HepG2 (cell line): ENCODE data around the gene VAT1L. TPM values are rescaled to one million over a fixed set of nuclear protein-coding genes. Genes with fewer than 3 reads are reported as not detected.

Experiments
- ATAC-seq: fragments of 200-7000 bp; cut with Tn5 transposase; 3 replicates; pipeline ENCODE4 v1.9.1; 2020; ENCODE audit warnings: mild to moderate bottlenecking, moderate library complexity
- BruUV-seq: library from RNA; stranded (reverse); fragments of 400-500 nt; replicated peaks from 2 replicates; lab custom pipeline; 2021; lab: Mats Ljungman, UMichigan
- CTCF ChIA-PET: fragments of 300-600 bp; formaldehyde crosslinking; extraction: SDS; loops from one replicate; lab custom pipeline; 2021; ENCODE audit warnings: low total read pairs, inconsistent platforms, low intra/inter-chr PET ratio; lab: Yijun Ruan, JAX
- POLR2A ChIA-PET: fragments of 350-600 bp; sonication (Branson Sonifier 250); formaldehyde crosslinking; loops from one replicate; lab custom pipeline; 2020; ENCODE audit warnings: antibody characterized with exemption, inconsistent platforms; lab: Yijun Ruan, JAX
- DNase-seq: peaks from one replicate; pipeline ENCODE4 v3.0.0-alpha.2; 2015; ENCODE audit warnings: low spot score
- FAIRE-seq: peaks from 3 replicates; lab custom pipeline; 2011; peaks lifted over from hg19 to GRCh38; lab: Jason Lieb, UNC
- H2AFZ ChIP-seq: one replicate; pipeline ENCODE4 v1.6.1; 2011; ENCODE audit warnings: low read length, inconsistent platforms
- H3K27ac ChIP-seq: fragments of 300-600 bp; 3 replicates; pipeline ENCODE4 v1.8.0; 2011; ENCODE audit warnings: mixed run types, mild to moderate bottlenecking, mixed read lengths, low read length, inconsistent platforms; ENCODE audit not compliant: insufficient read depth; ENCODE audit errors: extremely low read length
- H3K27me3 ChIP-seq, 2 experiments: fragments of 200-600 bp in 1 of 2; 2 replicates in 1 of 2; 3 replicates in 1 of 2; pipeline versions ENCODE4 v1.6.0 to v1.8.0; 2011; ENCODE audit warnings: low read length in 2 of 2, mild to moderate bottlenecking in 2 of 2, moderate library complexity in 2 of 2, inconsistent platforms in 1 of 2; ENCODE audit not compliant: insufficient read depth in 2 of 2, control insufficient read depth in 1 of 2
- H3K36me3 ChIP-seq, 2 experiments: fragments of 200-600 bp in 1 of 2; replicated peaks in 1 of 2; 2 replicates in 1 of 2; 3 replicates in 1 of 2; pipeline versions ENCODE4 v1.5.1 to v1.8.0; 2011; ENCODE audit warnings: low read length in 2 of 2, inconsistent platforms in 1 of 2; ENCODE audit not compliant: insufficient read depth in 2 of 2, control insufficient read depth in 1 of 2
- H3K4me1 ChIP-seq: 2 replicates; pipeline ENCODE4 v1.5.1; 2012; ENCODE audit warnings: low read length, inconsistent platforms; ENCODE audit not compliant: insufficient read depth
- H3K4me2 ChIP-seq: 2 replicates; pipeline ENCODE4 v1.6.0; 2011; ENCODE audit warnings: low read depth, low read length, inconsistent platforms
- H3K4me3 ChIP-seq, 3 experiments: fragments of 200-600 bp in 1 of 3; sonication (generic), shearing (Covaris generic) in 1 of 3; replicated peaks in 1 of 3; 2 replicates each; pipeline ENCODE4 v1.5.1; 2011 to 2016; ENCODE audit warnings: low read length in 3 of 3, inconsistent platforms in 2 of 3, low read depth in 2 of 3, mild to moderate bottlenecking in 2 of 3, control low read depth in 1 of 3, mixed read lengths in 1 of 3; ENCODE audit not compliant: insufficient read depth in 1 of 3
- H3K79me2 ChIP-seq: one replicate; pipeline ENCODE4 v1.6.1; 2011; ENCODE audit warnings: low read length, inconsistent platforms; ENCODE audit not compliant: insufficient read depth
- H3K9ac ChIP-seq: 2 replicates; pipeline ENCODE4 v1.6.0; 2011; ENCODE audit warnings: mild to moderate bottlenecking, low read depth, low read length, inconsistent platforms; ENCODE audit not compliant: insufficient read depth
- H3K9me3 ChIP-seq: 2 replicates; pipeline ENCODE4 v1.5.1; 2012; ENCODE audit warnings: mild to moderate bottlenecking, low read length
- H4K20me1 ChIP-seq: 2 replicates; pipeline ENCODE4 v1.6.0; 2011; ENCODE audit warnings: inconsistent platforms, mild to moderate bottlenecking, low read length, moderate library complexity; ENCODE audit not compliant: insufficient read depth
- ARNTL ChIP-seq: sonication (generic); formaldehyde crosslinking; IDR thresholded peaks from 2 replicates; pipeline ENCODE4 v1.4.0; 2020; ENCODE audit warnings: mild to moderate bottlenecking, missing genetic modification reagents
- CBX2 ChIP-seq, 2 experiments: fragments of 200-600 bp in 1 of 2; sonication (generic); formaldehyde crosslinking in 1 of 2; IDR thresholded peaks; 2 replicates each; pipeline versions ENCODE4 v1.7.0 to v1.8.1; 2018 to 2022; ENCODE audit warnings: low read depth in 2 of 2, low read length in 1 of 2, mild to moderate bottlenecking in 1 of 2, missing genetic modification reagents in 1 of 2
- EEA1 ChIP-seq: sonication (generic); formaldehyde crosslinking; IDR thresholded peaks from 2 replicates; pipeline ENCODE4 v1.5.1; 2020; ENCODE audit warnings: mild to moderate bottlenecking, missing genetic modification reagents, borderline replicate concordance
- KAT2B ChIP-seq: fragments of 150-350 bp; IDR thresholded peaks from 2 replicates; pipeline ENCODE4 v1.6.1; 2014; ENCODE audit warnings: low read depth, low read length, borderline replicate concordance
- KDM4B ChIP-seq: sonication (generic); formaldehyde crosslinking; IDR thresholded peaks from 2 replicates; pipeline ENCODE4 v1.4.0; 2020; ENCODE audit warnings: missing genetic modification reagents
- PAX8 ChIP-seq: sonication (generic); formaldehyde crosslinking; IDR thresholded peaks from 2 replicates; pipeline ENCODE4 v1.8.0; 2022; ENCODE audit warnings: mild to moderate bottlenecking, missing genetic modification reagents, borderline replicate concordance
- POLR2AphosphoS2 ChIP-seq: IDR thresholded peaks from 2 replicates; pipeline ENCODE4 v1.6.1; 2011; ENCODE audit warnings: low read depth, low read length, improper control_type of control experiment
- SUZ12 ChIP-seq: fragments of 150-350 bp; IDR thresholded peaks from 2 replicates; pipeline ENCODE4 v1.6.1; 2014; ENCODE audit warnings: low read depth, low read length
- ZFYVE20 ChIP-seq: sonication (generic); formaldehyde crosslinking; IDR thresholded peaks from 2 replicates; pipeline ENCODE4 v1.8.0; 2023; ENCODE audit warnings: low read depth, mild to moderate bottlenecking, moderate library complexity, missing genetic modification reagents, borderline replicate concordance
- ZNF136 ChIP-seq: sonication (generic); formaldehyde crosslinking; IDR thresholded peaks from 2 replicates; pipeline ENCODE4 v1.8.1; 2022; ENCODE audit warnings: low read depth, mild to moderate bottlenecking, moderate library complexity, missing genetic modification reagents
- ZNF350 ChIP-seq: sonication (generic); formaldehyde crosslinking; IDR thresholded peaks from 2 replicates; pipeline ENCODE4 v1.4.0; 2020; ENCODE audit warnings: mild to moderate bottlenecking, low read depth, missing genetic modification reagents, borderline replicate concordance
- WGBS: methylation state at CpG from one replicate; pipeline ENCODE4 v1.1.6; 2017; ENCODE audit warnings: low lambda C conversion rate; 5-methylcytosine and 5-hydroxymethylcytosine counted together
- in situ Hi-C: cut with HindIII; loops from 2 replicates; pipeline ENCODE4 v1.10.0; 2017; ENCODE audit warnings: low pct_unique_long_range_greater_than_20kb; ENCODE audit not compliant: extremely low pct_ligation_motif_present
- intact Hi-C: fragments of 100-400 bp; cut with micrococcal nuclease; formaldehyde crosslinking; loops from one replicate; pipeline ENCODE4 v1.10.0; 2022; ENCODE audit not compliant: unreplicated experiment
- polyA plus RNA-seq, 8 experiments: library from polyadenylated mRNA; depleted of rRNA in 3 of 8; stranded (reverse) in 7 of 8; unstranded in 1 of 8; fragments of >200 nt; fragmentation: Illumina TruSeq in 4 of 8; extraction: Trizol in 4 of 8; gene quantifications; 2 replicates each; pipeline versions ENCODE4 v1.2.1 to v1.2.3, GENCODE V29; 2011 to 2016; ENCODE audit warnings: low read depth in 4 of 8, missing spikeins in 1 of 8, mixed read lengths in 1 of 8; ENCODE audit not compliant: insufficient read depth in 1 of 8
- total RNA-seq, 5 experiments: library from RNA; depleted of rRNA; stranded (reverse); fragments of >200 nt; fragmentation: Illumina TruSeq; extraction: Trizol; gene quantifications; 2 replicates each; pipeline ENCODE4 v1.2.3, GENCODE V29; 2016; ENCODE audit warnings: low read depth in 1 of 5
- TF ChIP-seq, protein P1 (sequence below): sonication (generic); formaldehyde crosslinking; IDR thresholded peaks from 2 replicates; pipeline ENCODE4 v1.5.0; 2020; ENCODE audit warnings: missing genetic modification reagents
- TF ChIP-seq, protein P2 (sequence below): sonication (generic); formaldehyde crosslinking; IDR thresholded peaks from 2 replicates; pipeline ENCODE4 v1.5.1; 2020; ENCODE audit warnings: mild to moderate bottlenecking, missing genetic modification reagents, moderate library complexity
- TF ChIP-seq, protein P3 (sequence below): sonication (generic); formaldehyde crosslinking; IDR thresholded peaks from 2 replicates; pipeline ENCODE4 v1.5.0; 2020; ENCODE audit warnings: mild to moderate bottlenecking, missing genetic modification reagents

The VAT1L gene
- total and polyA plus RNA-seq, 2 of the 13 experiments (the other 11 are each of a cell fraction or from before 2014, with no cell fraction given): not detected

DNA sequence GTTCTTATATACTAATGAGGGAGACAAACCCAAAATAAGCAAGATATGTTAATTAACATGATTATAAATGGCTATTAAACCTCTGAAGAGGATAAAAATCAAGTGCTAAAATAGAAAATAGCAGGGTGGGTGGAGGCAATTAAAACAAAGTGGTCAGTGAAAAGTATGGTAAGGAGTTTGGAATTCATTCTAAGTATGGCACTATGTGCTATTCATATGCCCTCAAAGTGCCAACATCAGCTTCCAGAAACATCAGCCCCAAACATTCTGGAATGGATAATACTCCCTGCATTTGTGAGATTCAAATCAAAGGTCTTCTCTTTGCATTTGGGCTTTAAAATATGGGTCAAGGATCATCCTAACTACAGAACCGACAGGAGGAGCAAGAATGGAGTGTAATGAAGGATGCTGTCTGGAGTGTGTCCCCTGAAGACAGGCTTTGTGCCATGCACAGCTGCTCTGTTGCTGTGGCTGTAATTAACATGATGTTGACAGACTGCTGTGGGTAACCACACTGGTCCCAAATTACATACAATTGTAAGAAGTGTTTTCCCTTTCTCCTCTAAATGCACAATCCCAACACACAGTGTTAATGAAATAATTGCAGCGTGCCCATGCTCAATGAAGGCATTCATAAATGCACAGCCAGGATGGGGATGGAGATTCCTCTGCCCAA, 93.1 kb downstream of the VAT1L start (continued):
- TF ChIP-seq PAX8 (no peak), SUZ12 (no peak), KDM4B (CRISPR knock-in tag) (no peak)

DNA sequence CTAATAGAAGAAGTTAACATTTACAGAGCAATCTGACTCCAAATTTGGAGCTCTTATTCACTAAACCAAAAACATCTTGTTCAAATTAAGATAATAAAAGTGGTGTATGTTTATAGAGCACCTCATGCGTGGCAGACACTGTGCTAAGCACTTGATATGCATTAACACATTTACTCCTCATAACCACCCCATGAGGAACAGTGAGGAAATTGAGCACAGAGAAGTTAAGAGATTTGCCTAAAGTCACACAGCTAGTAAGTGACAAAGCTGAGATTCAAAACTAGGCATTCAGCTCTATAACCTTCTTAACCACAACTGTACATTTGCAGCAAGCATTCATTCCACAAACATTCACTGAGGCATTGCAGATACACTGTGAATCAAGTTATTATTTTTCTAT, 94.0 kb downstream of the VAT1L start:
- H3K27me3 ChIP-seq: peaks cover 0 to 21% of the 10 kb centered on the region in 2 experiments; a peak in 3 of 5 replicates
- no peak overlapping the region for H3K4me2 ChIP-seq
- no peak overlapping the region for H2AFZ ChIP-seq
- no peak for DNase-seq
- FAIRE-seq: no peak
- H3K9me3 ChIP-seq: no peaks in the 10 kb centered on the region
- no peak overlapping the region for H3K27ac ChIP-seq
- H3K36me3 ChIP-seq: no peaks in the 10 kb centered on the region
- BruUV-seq: no TSS peak
- in situ Hi-C loops (no loop called here), intact Hi-C loops (no loop called here)
- H3K4me1 ChIP-seq: no peaks in the 10 kb centered on the region
- no peak overlapping the region for H3K4me3 ChIP-seq
- ChIA-PET POLR2A (no interaction called here), CTCF (no interaction called here)
- 4% methylated on average over 1 of the region's 1 CpG for WGBS
- ATAC-seq: no peak
- no peak overlapping the region for H3K9ac ChIP-seq
- no peaks in the 10 kb centered on the region for H4K20me1 ChIP-seq
- H3K79me2 ChIP-seq: no peaks in the 10 kb centered on the region
- TF ChIP-seq, protein P1, sequence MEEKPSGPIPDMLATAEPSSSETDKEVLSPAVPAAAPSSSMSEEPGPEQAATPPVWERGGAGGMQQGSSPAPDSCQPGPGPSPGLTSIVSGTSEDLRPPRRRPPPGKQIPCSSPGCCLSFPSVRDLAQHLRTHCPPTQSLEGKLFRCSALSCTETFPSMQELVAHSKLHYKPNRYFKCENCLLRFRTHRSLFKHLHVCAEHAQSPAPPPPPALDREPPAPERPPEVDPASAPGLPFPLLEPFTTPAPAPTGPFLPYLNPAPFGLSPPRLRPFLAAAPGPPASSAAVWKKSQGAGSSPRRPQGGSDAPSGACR: no peak
- no peak for TF ChIP-seq ARNTL (CRISPR knock-in tag)
- no peak for TF ChIP-seq ZNF350 (CRISPR knock-in tag)
- no peak for TF ChIP-seq EEA1
- TF ChIP-seq, protein P2, sequence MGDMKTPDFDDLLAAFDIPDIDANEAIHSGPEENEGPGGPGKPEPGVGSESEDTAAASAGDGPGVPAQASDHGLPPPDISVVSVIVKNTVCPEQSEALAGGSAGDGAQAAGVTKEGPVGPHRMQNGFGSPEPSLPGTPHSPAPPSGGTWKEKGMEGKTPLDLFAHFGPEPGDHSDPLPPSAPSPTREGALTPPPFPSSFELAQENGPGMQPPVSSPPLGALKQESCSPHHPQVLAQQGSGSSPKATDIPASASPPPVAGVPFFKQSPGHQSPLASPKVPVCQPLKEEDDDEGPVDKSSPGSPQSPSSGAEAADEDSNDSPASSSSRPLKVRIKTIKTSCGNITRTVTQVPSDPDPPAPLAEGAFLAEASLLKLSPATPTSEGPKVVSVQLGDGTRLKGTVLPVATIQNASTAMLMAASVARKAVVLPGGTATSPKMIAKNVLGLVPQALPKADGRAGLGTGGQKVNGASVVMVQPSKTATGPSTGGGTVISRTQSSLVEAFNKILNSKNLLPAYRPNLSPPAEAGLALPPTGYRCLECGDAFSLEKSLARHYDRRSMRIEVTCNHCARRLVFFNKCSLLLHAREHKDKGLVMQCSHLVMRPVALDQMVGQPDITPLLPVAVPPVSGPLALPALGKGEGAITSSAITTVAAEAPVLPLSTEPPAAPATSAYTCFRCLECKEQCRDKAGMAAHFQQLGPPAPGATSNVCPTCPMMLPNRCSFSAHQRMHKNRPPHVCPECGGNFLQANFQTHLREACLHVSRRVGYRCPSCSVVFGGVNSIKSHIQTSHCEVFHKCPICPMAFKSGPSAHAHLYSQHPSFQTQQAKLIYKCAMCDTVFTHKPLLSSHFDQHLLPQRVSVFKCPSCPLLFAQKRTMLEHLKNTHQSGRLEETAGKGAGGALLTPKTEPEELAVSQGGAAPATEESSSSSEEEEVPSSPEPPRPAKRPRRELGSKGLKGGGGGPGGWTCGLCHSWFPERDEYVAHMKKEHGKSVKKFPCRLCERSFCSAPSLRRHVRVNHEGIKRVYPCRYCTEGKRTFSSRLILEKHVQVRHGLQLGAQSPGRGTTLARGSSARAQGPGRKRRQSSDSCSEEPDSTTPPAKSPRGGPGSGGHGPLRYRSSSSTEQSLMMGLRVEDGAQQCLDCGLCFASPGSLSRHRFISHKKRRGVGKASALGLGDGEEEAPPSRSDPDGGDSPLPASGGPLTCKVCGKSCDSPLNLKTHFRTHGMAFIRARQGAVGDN (CRISPR knock-in tag): no peak
- no peak for TF ChIP-seq ZFYVE20 (CRISPR knock-in tag)
- TF ChIP-seq, protein P3, sequence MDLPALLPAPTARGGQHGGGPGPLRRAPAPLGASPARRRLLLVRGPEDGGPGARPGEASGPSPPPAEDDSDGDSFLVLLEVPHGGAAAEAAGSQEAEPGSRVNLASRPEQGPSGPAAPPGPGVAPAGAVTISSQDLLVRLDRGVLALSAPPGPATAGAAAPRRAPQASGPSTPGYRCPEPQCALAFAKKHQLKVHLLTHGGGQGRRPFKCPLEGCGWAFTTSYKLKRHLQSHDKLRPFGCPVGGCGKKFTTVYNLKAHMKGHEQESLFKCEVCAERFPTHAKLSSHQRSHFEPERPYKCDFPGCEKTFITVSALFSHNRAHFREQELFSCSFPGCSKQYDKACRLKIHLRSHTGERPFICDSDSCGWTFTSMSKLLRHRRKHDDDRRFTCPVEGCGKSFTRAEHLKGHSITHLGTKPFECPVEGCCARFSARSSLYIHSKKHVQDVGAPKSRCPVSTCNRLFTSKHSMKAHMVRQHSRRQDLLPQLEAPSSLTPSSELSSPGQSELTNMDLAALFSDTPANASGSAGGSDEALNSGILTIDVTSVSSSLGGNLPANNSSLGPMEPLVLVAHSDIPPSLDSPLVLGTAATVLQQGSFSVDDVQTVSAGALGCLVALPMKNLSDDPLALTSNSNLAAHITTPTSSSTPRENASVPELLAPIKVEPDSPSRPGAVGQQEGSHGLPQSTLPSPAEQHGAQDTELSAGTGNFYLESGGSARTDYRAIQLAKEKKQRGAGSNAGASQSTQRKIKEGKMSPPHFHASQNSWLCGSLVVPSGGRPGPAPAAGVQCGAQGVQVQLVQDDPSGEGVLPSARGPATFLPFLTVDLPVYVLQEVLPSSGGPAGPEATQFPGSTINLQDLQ (CRISPR knock-in tag): no peak
- TF ChIP-seq ZNF136: no peak
- no peak for TF ChIP-seq CBX2 (IDR thresholded peaks at IDR 0.05; ENCODE audit: low read depth, low read length)
- TF ChIP-seq CBX2 (CRISPR knock-in tag; IDR thresholded peaks at IDR 0.05; ENCODE audit: low read depth): no peak
- no peak for TF ChIP-seq POLR2AphosphoS2
- no peak for TF ChIP-seq KAT2B
